ENCODE measurements around the gene LRRC49.

The LRRC49 gene

GRCh38 chr15:70873232-70874054 is 19.2 kb upstream of the LRRC49 start:
- Histone ChIP-seq H3K27me3 (replicated peaks; ENCODE audit: control insufficient read depth, insufficient read depth, low read length) (no peaks in the 10 kb centered on the region), H3K4me3 (replicated peaks; ENCODE audit: low read depth, low read length) (no peak overlapping the region), H3K36me3 (ENCODE audit: control insufficient read depth, insufficient read depth, low read length) (no peaks in the 10 kb centered on the region)
- TF ChIP-seq CTCF (IDR thresholded peaks at IDR 0.05; ENCODE audit: insufficient read depth, low read length, poor library complexity, severe bottlenecking): no peak
- DNase-seq (ENCODE audit: extremely low read depth, insufficient read length): no peak

DNA sequence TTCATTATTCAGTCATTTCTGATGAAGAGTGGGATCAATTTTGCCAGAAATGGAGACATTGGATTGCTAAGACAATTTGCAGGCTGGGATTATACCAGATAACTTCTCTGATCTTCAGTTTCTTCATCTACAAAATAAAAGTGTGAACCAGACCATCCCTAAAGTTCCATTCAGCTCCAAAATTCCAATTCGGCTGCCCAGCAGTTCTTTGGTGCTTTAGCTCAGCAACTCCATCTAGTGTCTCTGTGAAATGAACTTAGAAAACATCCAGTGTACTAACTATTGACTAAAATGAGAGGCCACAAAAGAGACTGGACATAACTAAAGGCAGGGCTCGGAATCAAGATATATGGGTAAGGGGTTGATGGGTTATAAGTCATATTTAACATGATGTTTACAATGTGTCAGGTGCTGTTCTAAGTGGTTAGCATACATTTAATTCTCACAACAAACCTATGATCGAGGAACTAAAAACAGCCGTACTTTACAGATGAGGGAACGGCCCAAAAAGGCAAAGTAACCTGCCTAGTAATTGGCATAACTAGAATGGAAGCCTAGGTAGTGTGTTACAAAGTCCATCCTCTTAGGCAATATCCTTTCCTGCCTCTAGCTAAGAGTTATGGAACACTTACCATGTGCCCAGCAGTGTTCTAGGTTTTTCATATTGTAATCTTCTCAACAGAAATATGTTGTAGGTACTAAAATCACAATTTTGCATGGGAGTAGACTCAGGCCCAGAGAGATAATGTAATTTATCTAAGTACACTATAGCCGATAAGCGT is 17.4 kb upstream of the LRRC49 start:
- H3K4me3 ChIP-seq (replicated peaks; ENCODE audit: low read depth, low read length): no peak overlapping the region
- TF ChIP-seq CTCF (IDR thresholded peaks at IDR 0.05; ENCODE audit: insufficient read depth, low read length, poor library complexity, severe bottlenecking): peak; percentile 38
- H3K36me3 ChIP-seq (ENCODE audit: control insufficient read depth, insufficient read depth, low read length): no peaks in the 10 kb centered on the region
- H3K27me3 ChIP-seq (replicated peaks; ENCODE audit: control insufficient read depth, insufficient read depth, low read length): no peaks in the 10 kb centered on the region
- no peak for DNase-seq (ENCODE audit: extremely low read depth, insufficient read length)

DNA sequence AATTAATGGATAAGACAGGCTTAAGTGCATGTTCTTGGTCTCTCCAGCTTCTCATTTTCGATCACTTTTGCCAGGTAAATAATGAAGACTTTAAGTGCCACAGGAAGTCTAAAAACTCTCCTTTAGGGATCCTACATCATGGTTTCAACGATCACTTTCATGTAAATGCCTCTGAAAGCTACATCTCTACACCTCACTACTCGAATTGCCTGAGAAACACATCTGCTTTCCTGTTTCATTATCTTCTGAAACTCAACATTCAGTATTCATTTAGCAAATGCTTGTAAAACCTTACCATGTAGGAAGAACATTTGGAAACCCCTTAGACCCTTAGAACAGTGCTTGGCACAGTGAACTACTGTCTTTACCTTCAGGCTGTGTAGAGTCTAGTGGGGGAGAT is 16.6 kb upstream of the LRRC49 start:
- Histone ChIP-seq H3K27me3 (replicated peaks; ENCODE audit: control insufficient read depth, insufficient read depth, low read length) (no peaks in the 10 kb centered on the region), H3K4me3 (replicated peaks; ENCODE audit: low read depth, low read length) (no peak overlapping the region), H3K36me3 (ENCODE audit: control insufficient read depth, insufficient read depth, low read length) (no peaks in the 10 kb centered on the region)
- TF ChIP-seq CTCF (IDR thresholded peaks at IDR 0.05; ENCODE audit: insufficient read depth, low read length, poor library complexity, severe bottlenecking): no peak
- peak; percentile 26 for DNase-seq (ENCODE audit: extremely low read depth, insufficient read length)

GRCh38 chr15:70876683-70877082 is 15.9 kb upstream of the LRRC49 start:
- no peak for DNase-seq (ENCODE audit: extremely low read depth, insufficient read length)
- no peak for TF ChIP-seq CTCF (IDR thresholded peaks at IDR 0.05; ENCODE audit: insufficient read depth, low read length, poor library complexity, severe bottlenecking)

GRCh38 chr15:70879401-70879800 is 13.2 kb upstream of the LRRC49 start:
- Histone ChIP-seq H3K4me3 (replicated peaks; ENCODE audit: low read depth, low read length) (no peak overlapping the region), H3K36me3 (ENCODE audit: control insufficient read depth, insufficient read depth, low read length) (no peaks in the 10 kb centered on the region), H3K27me3 (replicated peaks; ENCODE audit: control insufficient read depth, insufficient read depth, low read length) (no peaks in the 10 kb centered on the region)
- no peak for TF ChIP-seq CTCF (IDR thresholded peaks at IDR 0.05; ENCODE audit: insufficient read depth, low read length, poor library complexity, severe bottlenecking)
- no peak for DNase-seq (ENCODE audit: extremely low read depth, insufficient read length)

More at GRCh38 chr15:70876683-70877082, 15.9 kb upstream of the LRRC49 start:
- Histone ChIP-seq H3K36me3 (ENCODE audit: control insufficient read depth, insufficient read depth, low read length) (no peaks in the 10 kb centered on the region), H3K27me3 (replicated peaks; ENCODE audit: control insufficient read depth, insufficient read depth, low read length) (no peaks in the 10 kb centered on the region), H3K4me3 (replicated peaks; ENCODE audit: low read depth, low read length) (no peak overlapping the region; the same call in 1 of the 2 replicates)
